Esophagus (tissue), 2 donors: ENCODE data around the gene TSPAN13. TPM values are rescaled to one million over a fixed set of nuclear protein-coding genes. Genes with fewer than 3 reads are reported as not detected.

Experiments
- H3K27ac ChIP-seq, 2 donors: one replicate each; pipeline ENCODE4 v1.5.1; 2013; ENCODE audit warnings: low read depth in 2 of 2, mild to moderate bottlenecking in 2 of 2, inconsistent platforms in 1 of 2, low read length in 1 of 2, moderate library complexity in 1 of 2
- H3K27me3 ChIP-seq, 2 donors: one replicate each; pipeline ENCODE4 v1.6.1; 2013; ENCODE audit warnings: low read length in 2 of 2, control low read depth in 1 of 2, mild to moderate bottlenecking in 1 of 2; ENCODE audit not compliant: insufficient read depth in 2 of 2, control insufficient read depth in 1 of 2
- H3K36me3 ChIP-seq, 2 donors: one replicate each; pipeline ENCODE4 v1.6.1; 2013; ENCODE audit warnings: low read length in 1 of 2; ENCODE audit not compliant: control insufficient read depth in 2 of 2, insufficient read depth in 2 of 2
- H3K4me1 ChIP-seq, 2 donors: one replicate each; pipeline ENCODE4 v1.6.1; 2013; ENCODE audit warnings: low read length in 1 of 2; ENCODE audit not compliant: control insufficient read depth in 2 of 2, insufficient read depth in 2 of 2
- H3K4me3 ChIP-seq, 2 donors: one replicate each; pipeline ENCODE4 v1.5.1; 2013; ENCODE audit warnings: low read length in 2 of 2, mild to moderate bottlenecking in 2 of 2, low read depth in 1 of 2, moderate library complexity in 1 of 2
- H3K9me3 ChIP-seq, 2 donors: one replicate each; pipeline ENCODE4 v1.6.1; 2013; ENCODE audit warnings: mild to moderate bottlenecking in 2 of 2, low read depth in 1 of 2, low read length in 1 of 2, moderate library complexity in 1 of 2; ENCODE audit not compliant: control insufficient read depth in 2 of 2, insufficient read depth in 1 of 2
- WGBS, 2 donors: extraction: QIAGEN DNeasy Blood & Tissue Kit; methylation state at CpG; one replicate each; pipeline ENCODE4 v1.1.7; 2013; 5-methylcytosine and 5-hydroxymethylcytosine counted together
- polyA plus RNA-seq, 2 donors: library from polyadenylated mRNA; stranded (reverse); fragments of 200-250 nt; gene quantifications; one replicate each; pipeline ENCODE4 v1.2.3, GENCODE V29; 2013
- donor health status: healthy with polysubstance abuse.
- donor health status: Bipolar disorder and iron deficiency.

The TSPAN13 gene
- polyA plus RNA-seq, 2 donors: 10.8 to 13.6 TPM

DNA sequence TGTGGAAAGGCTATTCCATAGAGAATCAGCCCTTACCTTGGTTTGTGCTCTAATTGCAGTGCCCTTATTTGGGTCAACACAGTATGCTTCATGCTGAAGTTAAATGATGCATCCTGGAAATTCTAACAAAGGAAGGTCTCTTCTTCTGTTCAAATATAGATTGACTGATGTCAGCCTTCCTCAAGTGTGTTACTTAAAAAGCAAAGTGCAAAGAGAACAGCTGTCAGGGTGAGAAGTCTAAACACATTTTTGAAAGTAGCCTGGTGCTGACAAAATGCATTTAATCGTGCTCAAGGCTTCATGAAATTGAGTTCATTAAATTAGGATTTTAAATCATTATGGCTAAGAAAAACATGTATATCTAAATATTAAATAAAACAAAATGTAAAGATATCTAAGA, 31.8 kb downstream of the TSPAN13 start:
- no peak overlapping the region for H3K4me3 ChIP-seq
- no peaks in the 10 kb centered on the region for H3K36me3 ChIP-seq
- H3K27ac ChIP-seq: no peak overlapping the region
- no peaks in the 10 kb centered on the region for H3K27me3 ChIP-seq
- H3K4me1 ChIP-seq: no peaks in the 10 kb centered on the region
- H3K9me3 ChIP-seq: no peaks in the 10 kb centered on the region
- 72 to 91% methylated on average over 1 of the region's 1 CpG for WGBS, 2 donors

DNA sequence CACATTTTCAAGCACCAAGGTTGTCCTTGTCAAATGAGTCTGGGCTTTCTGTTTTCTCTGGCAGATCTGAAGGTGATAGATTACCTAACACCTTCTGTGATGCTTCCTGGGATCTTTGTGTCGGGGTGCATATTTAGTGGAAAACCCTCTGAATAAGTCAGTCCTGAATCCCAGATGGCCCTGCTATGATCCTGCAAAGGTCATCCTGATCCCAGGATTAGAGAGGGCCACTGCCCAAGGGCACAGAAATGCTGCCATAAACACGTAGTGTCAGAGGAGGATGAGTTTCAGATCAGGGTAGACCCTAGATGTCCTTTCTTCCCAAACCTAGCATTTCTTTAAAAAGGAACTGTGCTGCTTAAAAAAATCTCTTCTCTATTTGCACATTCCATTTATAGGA, 32.3 kb downstream of the TSPAN13 start:
- WGBS, 2 donors: 67 to 74% methylated on average over 2 of the region's 2 CpGs
- no peaks in the 10 kb centered on the region for H3K36me3 ChIP-seq
- no peaks in the 10 kb centered on the region for H3K4me1 ChIP-seq
- H3K4me3 ChIP-seq: no peak overlapping the region
- H3K27me3 ChIP-seq: no peaks in the 10 kb centered on the region
- H3K27ac ChIP-seq: no peak overlapping the region
- no peaks in the 10 kb centered on the region for H3K9me3 ChIP-seq

DNA sequence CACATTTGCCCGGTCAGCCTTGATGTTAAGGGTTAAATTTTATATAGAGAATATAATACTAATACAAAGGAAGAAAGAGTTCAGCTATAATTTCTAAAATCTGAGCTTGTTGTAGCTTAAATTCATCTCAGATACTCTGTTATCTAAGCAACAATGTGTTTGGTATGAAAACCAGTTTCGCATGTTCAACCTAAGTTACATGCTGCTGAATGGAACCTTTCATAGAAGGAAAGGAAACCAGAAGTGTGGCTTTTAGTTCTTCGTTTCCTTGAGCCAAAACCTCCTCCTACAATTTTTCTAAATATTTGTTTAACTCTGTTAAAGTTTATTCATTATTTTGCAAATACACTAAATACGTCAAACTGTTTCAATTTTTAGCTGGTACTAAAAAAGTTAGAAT, 32.7 kb downstream of the TSPAN13 start:
- Histone ChIP-seq H3K9me3 (no peaks in the 10 kb centered on the region), H3K36me3 (no peaks in the 10 kb centered on the region), H3K4me1 (no peaks in the 10 kb centered on the region), H3K27me3 (no peaks in the 10 kb centered on the region), H3K27ac (no peak overlapping the region), H3K4me3 (no peak overlapping the region)
- 47 to 58% methylated on average over 4 of the region's 4 CpGs for whole genome bisulfite sequencing, 2 donors

DNA sequence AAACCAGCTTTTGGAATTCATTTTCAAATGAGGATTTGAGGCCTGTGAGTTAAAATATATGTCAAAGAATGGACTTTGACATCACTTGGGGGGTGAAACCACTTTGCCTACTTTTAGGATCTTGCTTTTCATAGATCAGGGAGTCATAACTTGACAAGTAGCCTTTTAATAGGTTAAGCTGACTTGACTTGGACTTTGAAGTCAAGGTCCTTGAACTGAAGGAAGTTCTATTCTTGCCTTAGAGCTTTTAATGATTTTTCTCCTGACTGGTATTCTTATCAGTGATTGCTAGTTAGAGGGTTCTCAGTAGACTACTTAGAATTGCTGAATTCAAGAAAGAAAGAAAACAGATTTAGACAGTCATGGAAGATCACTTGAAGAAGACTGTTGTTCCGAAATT, 33.6 kb downstream of the TSPAN13 start:
- Histone ChIP-seq H3K9me3 (no peaks in the 10 kb centered on the region), H3K36me3 (no peaks in the 10 kb centered on the region), H3K27me3 (no peaks in the 10 kb centered on the region), H3K4me3 (no peak overlapping the region), H3K4me1 (no peaks in the 10 kb centered on the region), H3K27ac (no peak overlapping the region)
- WGBS, 2 donors: 86 to 92% methylated on average over 1 of the region's 1 CpG

DNA sequence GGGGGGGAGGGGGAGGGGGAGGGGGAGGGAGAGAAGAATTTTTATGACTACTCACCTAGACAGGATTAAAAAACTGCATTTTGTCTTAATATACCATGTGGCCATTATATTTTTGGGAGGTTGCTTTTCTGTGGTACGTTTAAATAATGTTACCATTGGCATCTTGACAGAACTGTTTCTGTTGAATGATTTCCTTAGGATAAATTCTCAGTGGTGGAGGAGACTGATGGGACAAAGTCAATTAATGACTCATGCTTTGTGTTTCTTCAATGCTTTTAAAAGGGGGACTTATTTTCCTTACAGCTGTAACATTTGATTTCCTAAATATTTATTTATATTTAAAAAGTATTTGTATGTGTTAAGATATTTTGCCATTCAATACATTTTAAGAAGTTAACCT, 37.5 kb downstream of the TSPAN13 start:
- Histone ChIP-seq H3K4me1 (no peaks in the 10 kb centered on the region), H3K4me3 (no peak overlapping the region), H3K9me3 (no peaks in the 10 kb centered on the region), H3K27ac (no peak overlapping the region), H3K36me3 (no peaks in the 10 kb centered on the region), H3K27me3 (peaks cover 0 to 5% of the 10 kb centered on the region in 2 donors)
- 21 to 23% methylated on average over 1 of the region's 1 CpG for WGBS, 2 donors

DNA sequence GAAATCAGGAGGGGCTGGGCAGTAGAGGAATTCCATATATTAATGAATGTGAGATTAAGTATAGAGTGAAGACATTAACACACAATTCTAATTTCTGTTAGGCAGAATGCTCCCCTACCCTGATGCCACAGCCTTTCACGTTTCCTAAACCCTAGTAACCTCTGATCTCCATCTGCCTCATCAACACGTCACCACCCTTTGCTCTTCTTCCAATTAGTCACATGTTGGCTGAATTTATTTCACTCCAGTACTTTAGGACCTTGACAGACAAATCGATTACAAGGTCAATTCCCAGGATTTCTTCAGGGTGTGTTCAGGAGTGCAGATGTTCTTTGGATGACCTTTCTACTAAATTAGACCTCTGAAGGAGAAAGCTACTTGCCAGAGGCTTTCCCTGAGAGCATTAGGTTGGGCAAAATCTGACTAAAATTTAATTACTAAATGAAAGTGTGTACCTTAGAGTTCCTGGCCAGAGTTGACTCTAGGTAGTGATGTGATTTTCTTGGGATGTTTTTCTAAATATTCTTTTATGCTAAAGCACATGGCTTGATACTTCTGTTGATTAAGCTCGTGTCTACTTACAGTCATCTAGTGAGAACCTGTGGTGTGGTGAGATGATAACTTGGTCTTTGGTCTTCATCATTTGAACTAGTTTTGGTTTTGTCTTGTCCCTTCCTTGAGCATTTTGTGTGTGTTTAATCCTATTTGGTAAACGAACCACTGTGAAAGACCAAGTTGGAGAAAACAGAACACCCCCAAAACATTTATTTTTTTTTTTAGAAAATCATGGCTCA, 38.5 kb downstream of the TSPAN13 start:
- Histone ChIP-seq H3K27ac (no peak overlapping the region), H3K9me3 (no peaks in the 10 kb centered on the region), H3K27me3 (peaks cover 0 to 5% of the 10 kb centered on the region in 2 donors), H3K4me1 (no peaks in the 10 kb centered on the region), H3K4me3 (no peak overlapping the region), H3K36me3 (no peaks in the 10 kb centered on the region)
- WGBS, 2 donors: 64 to 71% methylated on average over 5 of the region's 5 CpGs

DNA sequence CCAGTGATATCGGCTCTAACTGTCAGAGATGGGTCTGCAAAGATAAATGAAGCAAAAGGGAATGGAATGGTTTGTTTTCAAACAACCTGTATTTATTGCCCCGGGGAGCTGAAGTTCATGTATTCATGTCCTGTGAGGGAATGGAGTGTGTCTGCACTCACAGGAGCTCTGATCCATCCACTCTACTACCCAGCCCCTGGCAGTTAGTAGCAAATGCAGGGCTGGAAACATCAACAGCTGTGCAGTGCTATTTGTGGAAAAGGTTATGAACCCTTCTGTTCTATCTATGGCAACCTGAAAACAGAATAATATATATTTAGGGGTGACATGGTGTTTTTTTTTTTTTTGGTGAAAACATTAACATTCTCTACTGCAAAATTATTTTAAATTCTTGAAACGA, 41.4 kb downstream of the TSPAN13 start:
- no peak overlapping the region for H3K27ac ChIP-seq
- peaks cover 0 to 5% of the 10 kb centered on the region in 2 donors for H3K27me3 ChIP-seq
- whole genome bisulfite sequencing, 2 donors: 65 to 67% methylated on average over 3 of the region's 3 CpGs
- no peaks in the 10 kb centered on the region for H3K9me3 ChIP-seq
- H3K4me1 ChIP-seq: no peaks in the 10 kb centered on the region
- no peak overlapping the region for H3K4me3 ChIP-seq
- H3K36me3 ChIP-seq: no peaks in the 10 kb centered on the region

DNA sequence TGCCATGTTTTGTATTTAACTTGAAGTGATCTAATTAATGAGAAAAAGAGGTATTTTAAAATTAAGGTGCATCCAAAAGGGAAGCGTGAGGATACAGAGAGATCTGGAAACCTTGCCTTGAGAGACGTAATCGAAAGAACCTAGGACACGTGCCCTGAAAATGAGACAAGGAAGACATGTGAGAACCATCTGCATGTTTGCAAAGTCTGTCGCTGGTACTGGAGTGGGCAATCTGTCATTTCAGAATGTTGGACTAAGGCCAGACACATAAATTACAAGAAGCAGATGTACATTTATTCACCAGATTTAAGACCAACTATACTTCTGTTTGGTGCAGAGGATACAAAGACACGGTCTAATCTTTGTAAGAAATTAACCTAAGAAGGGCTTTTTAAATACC, 42.1 kb downstream of the TSPAN13 start:
- Histone ChIP-seq H3K36me3 (no peaks in the 10 kb centered on the region), H3K4me1 (no peaks in the 10 kb centered on the region), H3K4me3 (no peak overlapping the region), H3K27me3 (peaks cover 0 to 5% of the 10 kb centered on the region in 2 donors), H3K9me3 (no peaks in the 10 kb centered on the region), H3K27ac (no peak overlapping the region)
- WGBS, 2 donors: 54 to 63% methylated on average over 6 of the region's 6 CpGs

DNA sequence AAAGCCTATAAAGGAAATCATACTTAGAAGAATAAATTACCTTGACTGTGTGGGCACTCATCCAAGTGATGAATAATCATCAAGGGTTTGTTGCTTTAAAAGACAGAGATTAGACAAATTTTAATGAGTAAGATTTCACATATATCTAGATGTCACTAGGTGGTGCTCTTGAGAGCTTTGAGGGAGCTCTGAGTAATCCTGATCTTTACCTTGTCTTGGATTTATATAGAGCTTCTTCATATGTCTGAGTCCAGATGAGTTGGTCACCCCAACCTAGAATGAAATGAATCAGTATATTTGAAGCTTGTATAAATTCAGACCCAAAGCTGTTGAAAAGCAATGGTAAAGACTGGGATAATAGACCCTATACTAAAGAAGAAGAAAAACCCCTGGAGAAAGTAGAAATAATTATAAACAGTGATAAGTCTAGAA, 47.6 kb downstream of the TSPAN13 start:
- no peaks in the 10 kb centered on the region for H3K4me1 ChIP-seq
- no peaks in the 10 kb centered on the region for H3K27me3 ChIP-seq
- H3K36me3 ChIP-seq: no peaks in the 10 kb centered on the region
- no peaks in the 10 kb centered on the region for H3K9me3 ChIP-seq
- no peak overlapping the region for H3K4me3 ChIP-seq
- H3K27ac ChIP-seq: no peak overlapping the region

DNA sequence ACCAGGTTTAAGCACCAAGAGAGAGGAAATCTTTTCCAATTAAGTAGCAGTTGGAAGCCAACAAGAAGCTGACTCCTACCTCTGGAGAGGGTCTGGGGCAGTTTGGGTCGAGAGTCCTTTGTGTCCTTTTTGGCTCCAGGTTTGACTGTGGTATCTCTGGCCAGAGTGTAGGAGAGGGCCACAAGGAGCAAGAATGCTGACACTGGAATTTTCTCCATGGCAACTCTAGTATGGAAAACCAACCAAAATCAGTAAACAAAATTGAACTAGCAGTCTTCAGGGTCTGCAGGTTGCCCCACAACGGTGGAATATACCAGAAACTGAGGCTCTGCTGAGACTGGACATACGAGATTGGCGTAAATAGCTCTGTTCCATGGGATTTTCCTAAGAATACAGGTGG, 48.0 kb downstream of the TSPAN13 start:
- Histone ChIP-seq H3K36me3 (no peaks in the 10 kb centered on the region), H3K27me3 (no peaks in the 10 kb centered on the region), H3K4me1 (no peaks in the 10 kb centered on the region), H3K27ac (no peak overlapping the region), H3K4me3 (no peak overlapping the region), H3K9me3 (no peaks in the 10 kb centered on the region)
- WGBS, 2 donors: 80 to 89% methylated on average over 4 of the region's 4 CpGs
